Prostate gland (tissue), 2 donors: ENCODE data around the gene PDE9A.

Experiments
- POLR2A ChIP-seq: fragments of 450-650 bp; IDR thresholded peaks from one replicate; pipeline ENCODE4 v1.6.1; 2016; ENCODE audit warnings: antibody characterized with exemption, mild to moderate bottlenecking
- POLR2AphosphoS5 ChIP-seq: sonication (generic); formaldehyde crosslinking; IDR thresholded peaks from one replicate; pipeline ENCODE4 v1.6.1; 2017; ENCODE audit warnings: antibody characterized with exemption
- TF ChIP-seq, protein P1 (sequence below), 4 experiments: fragments of 200-600 bp in 2 of 4; fragments of 450-650 bp in 2 of 4; sonication (generic) in 2 of 4; IDR thresholded peaks; 1 replicate in 3 of 4; 2 replicates in 1 of 4; pipeline ENCODE4 v1.5.1; 2016 to 2019; ENCODE audit warnings: antibody characterized with exemption in 4 of 4, mild to moderate bottlenecking in 2 of 4, moderate library complexity in 2 of 4

DNA sequence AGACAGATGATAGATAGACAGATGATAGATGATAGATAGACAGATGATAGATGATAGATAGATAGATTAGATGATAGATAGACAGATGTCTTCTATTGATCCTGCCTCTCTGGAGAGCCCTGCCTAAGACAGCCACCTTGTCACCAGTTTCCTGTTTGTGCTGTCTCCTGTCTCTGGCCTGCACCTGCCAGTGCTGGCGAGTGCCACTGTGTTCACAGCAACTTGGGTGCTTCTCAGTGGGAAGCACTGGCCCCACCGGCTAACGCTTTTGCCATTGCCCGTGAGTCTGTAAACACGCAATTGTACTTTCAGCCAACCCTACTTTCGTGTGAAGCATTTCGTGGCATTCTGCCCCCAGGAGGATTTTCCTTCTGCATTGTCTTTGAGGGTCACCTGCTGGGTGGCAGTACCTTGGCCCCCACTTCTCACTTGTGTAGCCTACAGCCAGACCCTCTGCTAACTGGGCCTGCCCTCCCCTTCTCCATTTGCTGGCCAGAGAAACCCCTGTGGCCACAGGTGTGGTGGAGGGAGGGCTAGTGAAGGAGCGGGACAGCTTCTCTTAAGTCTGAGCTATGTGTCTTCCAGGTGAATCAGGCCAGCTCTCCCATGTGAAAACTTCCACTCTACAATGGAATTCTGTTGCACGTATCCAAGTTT lies 23.4 kb upstream of the PDE9A start:
- TF ChIP-seq, protein P1, sequence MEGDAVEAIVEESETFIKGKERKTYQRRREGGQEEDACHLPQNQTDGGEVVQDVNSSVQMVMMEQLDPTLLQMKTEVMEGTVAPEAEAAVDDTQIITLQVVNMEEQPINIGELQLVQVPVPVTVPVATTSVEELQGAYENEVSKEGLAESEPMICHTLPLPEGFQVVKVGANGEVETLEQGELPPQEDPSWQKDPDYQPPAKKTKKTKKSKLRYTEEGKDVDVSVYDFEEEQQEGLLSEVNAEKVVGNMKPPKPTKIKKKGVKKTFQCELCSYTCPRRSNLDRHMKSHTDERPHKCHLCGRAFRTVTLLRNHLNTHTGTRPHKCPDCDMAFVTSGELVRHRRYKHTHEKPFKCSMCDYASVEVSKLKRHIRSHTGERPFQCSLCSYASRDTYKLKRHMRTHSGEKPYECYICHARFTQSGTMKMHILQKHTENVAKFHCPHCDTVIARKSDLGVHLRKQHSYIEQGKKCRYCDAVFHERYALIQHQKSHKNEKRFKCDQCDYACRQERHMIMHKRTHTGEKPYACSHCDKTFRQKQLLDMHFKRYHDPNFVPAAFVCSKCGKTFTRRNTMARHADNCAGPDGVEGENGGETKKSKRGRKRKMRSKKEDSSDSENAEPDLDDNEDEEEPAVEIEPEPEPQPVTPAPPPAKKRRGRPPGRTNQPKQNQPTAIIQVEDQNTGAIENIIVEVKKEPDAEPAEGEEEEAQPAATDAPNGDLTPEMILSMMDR (IDR thresholded peaks at IDR 0.05) = no peak
- TF ChIP-seq POLR2A = no peak
- TF ChIP-seq POLR2AphosphoS5 = no peak
